ENCODE results near the gene GAPT. TPM values are rescaled to one million over a fixed set of nuclear protein-coding genes. Genes with fewer than 3 reads are reported as not detected.

Gene GAPT
- total and polyA plus RNA-seq, 2 donors (not counting 3 experiments of a cell fraction or from before 2014, with no cell fraction given): not detected

DNA sequence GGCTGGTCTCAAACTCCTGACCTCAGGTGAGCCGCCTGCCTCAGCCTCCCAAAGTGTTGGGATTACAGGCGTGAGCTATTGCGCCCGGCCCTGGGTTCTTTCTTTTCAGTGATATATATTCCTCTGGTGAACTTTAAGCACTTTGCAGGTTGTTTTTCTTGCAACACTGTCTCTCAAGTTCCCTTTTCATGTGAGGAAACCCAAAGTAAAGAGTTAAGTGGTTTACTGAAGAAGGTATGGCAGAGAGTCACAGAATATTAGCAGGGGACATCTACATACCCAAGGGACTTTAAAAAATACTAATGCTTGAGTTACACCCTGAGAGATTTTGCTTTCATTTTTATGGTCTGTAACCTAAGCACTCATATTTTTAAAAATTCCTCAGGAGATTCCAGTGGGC is 6.7 kb upstream of the GAPT start:
- ChIA-PET POLR2A (no interaction called here), CTCF (interaction anchor here (1.2 kb wide), 1 partner anchor 366 kb away, joined by 3 read pairs; no protein-coding TSS in a partner anchor)
- H3K79me2 ChIP-seq (ENCODE audit: control insufficient read depth, insufficient read depth, low read length): no peaks in the 10 kb centered on the region
- no peaks in the 10 kb centered on the region for H3K9me1 ChIP-seq (replicated peaks; ENCODE audit: control insufficient read depth, extremely low read depth, insufficient read depth, low read length)
- H3K4me3 ChIP-seq (replicated peaks in 1 of 3; ENCODE audit: insufficient read depth in 1 of 3, low read depth in 1 of 3, low read length in 3 of 3): no peak overlapping the region
- H3K36me3 ChIP-seq (ENCODE audit: control insufficient read depth in 2 of 2, extremely low read depth in 1 of 2, insufficient read depth in 2 of 2, low read length in 2 of 2): no peaks in the 10 kb centered on the region
- H3K9me3 ChIP-seq (replicated peaks; ENCODE audit: control insufficient read depth, insufficient read depth, low read length): no peaks in the 10 kb centered on the region
- no peaks in the 10 kb centered on the region for H3K4me1 ChIP-seq (ENCODE audit: control insufficient read depth, extremely low read depth, insufficient read depth, low read length)
- no peaks in the 10 kb centered on the region for H4K20me1 ChIP-seq (replicated peaks; ENCODE audit: control insufficient read depth, extremely low read depth, insufficient read depth, low read length)
- intact Hi-C loops (cut with micrococcal nuclease): no loop called here
- BruUV-seq (replicated peaks): no TSS peak
- no peak overlapping the region for H3K9ac ChIP-seq (replicated peaks; ENCODE audit: extremely low read depth, insufficient read depth, low read length)
- no peak overlapping the region for H3K27ac ChIP-seq (ENCODE audit: insufficient read depth, low read depth, low read length)
- dilution Hi-C loops (cut with MboI; ENCODE audit: extremely low pct_ligation_motif_present, low sequenced_read_pairs): no loop called here
- peaks cover 0 to 11% of the 10 kb centered on the region in 2 experiments for H3K27me3 ChIP-seq (ENCODE audit: control insufficient read depth in 2 of 2, insufficient read depth in 2 of 2, low read length in 2 of 2)
- no peak overlapping the region for H3K4me2 ChIP-seq (ENCODE audit: insufficient read depth, low read length)
- DNase-seq (ENCODE audit: low read depth, low spot score) (no peak), FAIRE-seq (no peak)
- TF ChIP-seq, protein P1, sequence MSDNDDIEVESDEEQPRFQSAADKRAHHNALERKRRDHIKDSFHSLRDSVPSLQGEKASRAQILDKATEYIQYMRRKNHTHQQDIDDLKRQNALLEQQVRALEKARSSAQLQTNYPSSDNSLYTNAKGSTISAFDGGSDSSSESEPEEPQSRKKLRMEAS (IDR thresholded peaks at IDR 0.05; ENCODE audit: insufficient read depth, insufficient read length): no peak
- no peak for TF ChIP-seq FOS (IDR thresholded peaks at IDR 0.05; ENCODE audit: borderline replicate concordance, insufficient read depth, low read length)
- TF ChIP-seq POLR2A (IDR thresholded peaks at IDR 0.05; ENCODE audit: low read depth, low read length): no peak
- TF ChIP-seq CTCF (IDR thresholded peaks at IDR 0.05; ENCODE audit: extremely low read depth in 1 of 2, insufficient read depth in 1 of 2, low read depth in 1 of 2, low read length in 2 of 2): no peak
- no peak for TF ChIP-seq GATA2 (IDR thresholded peaks at IDR 0.05; ENCODE audit: insufficient read depth, insufficient read length, low read depth, low read length)
- no peak for TF ChIP-seq MYC (IDR thresholded peaks at IDR 0.05; ENCODE audit: low read depth, low read length)
- TF ChIP-seq EZH2 (IDR thresholded peaks at IDR 0.05; ENCODE audit: borderline replicate concordance, low read depth, low read length, severe bottlenecking): no peak
- TF ChIP-seq JUN (IDR thresholded peaks at IDR 0.05; ENCODE audit: borderline replicate concordance, insufficient read depth, insufficient read length, low read depth): no peak
- no peak for TF ChIP-seq POLR2AphosphoS5 (IDR thresholded peaks at IDR 0.05; ENCODE audit: insufficient read depth, low read depth, low read length)
- no peak overlapping the region for H2AFZ ChIP-seq (ENCODE audit: low read depth, low read length)

Data from endothelial cell of umbilical vein (primary cell).